Epithelial cell of esophagus (primary cell): Measurements from ENCODE around the gene MIEF2.
A peak's percentile ranks its signal among the peaks of the same experiment; 100 is the strongest.

Source experiments
- DNase-seq: peaks from one replicate; pipeline ENCODE4 v3.0.0; 2010; ENCODE audit warnings: low read depth
- H3K4me3 ChIP-seq: 2 replicates; pipeline ENCODE4 v1.5.1; 2011; ENCODE audit warnings: mild to moderate bottlenecking, low read length, control low read depth
- CTCF ChIP-seq: IDR thresholded peaks from 2 replicates; pipeline ENCODE4 v1.5.1; 2011; ENCODE audit warnings: low read depth, mild to moderate bottlenecking, low read length, control low read depth, inconsistent platforms; ENCODE audit not compliant: insufficient read depth; ENCODE audit errors: missing control alignments

The MIEF2 gene

GRCh38 chr17:18224387-18225120 is 35.9 kb upstream of the MIEF2 start:
- DNase-seq, result no peak
- no peak for TF ChIP-seq CTCF
- peak overlapping the region; percentile 45 for H3K4me3 ChIP-seq

GRCh38 chr17:18225121-18225641 is 35.3 kb upstream of the MIEF2 start, which contains the start of gene LLGL1:
Gene LLGL1, plus strand, starts transcription at chr17:18225635. Its CDS starts 48 bp downstream, at chr17:18225683.
- peak within 1 kb of the TSS; percentile 89 for H3K4me3 ChIP-seq
- peak; percentile 97 for DNase-seq
- no peak for TF ChIP-seq CTCF

GRCh38 chr17:18225642-18226283 is 34.7 kb upstream of the MIEF2 start:
- no peak for DNase-seq
- H3K4me3 ChIP-seq, result peak overlapping the region; percentile 89
- no peak for TF ChIP-seq CTCF

GRCh38 chr17:18226284-18226945 is 34.0 kb upstream of the MIEF2 start:
- no peak for DNase-seq
- TF ChIP-seq CTCF, result no peak
- H3K4me3 ChIP-seq, result peak overlapping the region; percentile 89

GRCh38 chr17:18227635-18228034 is 32.8 kb upstream of the MIEF2 start:
- TF ChIP-seq CTCF, result no peak

GRCh38 chr17:18228176-18228682 is 32.2 kb upstream of the MIEF2 start:
- no peak for TF ChIP-seq CTCF
- no peak for DNase-seq
- no peak overlapping the region for H3K4me3 ChIP-seq

More at GRCh38 chr17:18227635-18228034, 32.8 kb upstream of the MIEF2 start:
- no peak overlapping the region for H3K4me3 ChIP-seq
- no peak for DNase-seq
